HepG2 (cell line): ENCODE data around the gene ZKSCAN1. TPM values are rescaled to one million over a fixed set of nuclear protein-coding genes. Genes with fewer than 3 reads are reported as not detected.

ENCODE experiments used
- ATF6 ChIP-seq: sonication (generic); formaldehyde crosslinking; conservative IDR thresholded peaks from 2 replicates; pipeline ENCODE4 v1.4.0; 2020; ENCODE audit warnings: missing genetic modification reagents
- ELF3 ChIP-seq: IDR thresholded peaks from 2 replicates; pipeline ENCODE4 v1.6.1; 2016; ENCODE audit warnings: missing genetic modification reagents, missing compliant biosample characterization
- ELK4 ChIP-seq: sonication (generic); formaldehyde crosslinking; IDR thresholded peaks from 2 replicates; pipeline ENCODE4 v1.9.0; 2021; ENCODE audit warnings: missing genetic modification reagents, borderline replicate concordance
- GZF1 ChIP-seq: sonication (generic); formaldehyde crosslinking; IDR thresholded peaks from 2 replicates; pipeline ENCODE4 v1.5.1; 2020; ENCODE audit warnings: mild to moderate bottlenecking, missing genetic modification reagents
- HOXA3 ChIP-seq: sonication (generic); formaldehyde crosslinking; IDR thresholded peaks from 2 replicates; pipeline ENCODE4 v1.5.0; 2020; ENCODE audit warnings: missing genetic modification reagents
- HOXA9 ChIP-seq: sonication (generic); formaldehyde crosslinking; IDR thresholded peaks from 2 replicates; pipeline ENCODE4 v1.8.1; 2022; ENCODE audit warnings: missing genetic modification reagents, mild to moderate bottlenecking, moderate library complexity, borderline replicate concordance
- KDM5B ChIP-seq: sonication (generic); formaldehyde crosslinking; IDR thresholded peaks from 2 replicates; pipeline ENCODE4 v1.4.0; 2020; ENCODE audit warnings: missing genetic modification reagents, mild to moderate bottlenecking, borderline replicate concordance
- KMT2B ChIP-seq: IDR thresholded peaks from 2 replicates; pipeline ENCODE4 v1.6.1; 2016; ENCODE audit warnings: missing genetic modification reagents, missing compliant biosample characterization
- MTERF4 ChIP-seq: sonication (generic); formaldehyde crosslinking; IDR thresholded peaks from 2 replicates; pipeline ENCODE4 v1.8.0; 2023; ENCODE audit warnings: mild to moderate bottlenecking, missing genetic modification reagents
- NAIF1 ChIP-seq: sonication (generic); formaldehyde crosslinking; IDR thresholded peaks from 2 replicates; pipeline ENCODE4 v1.5.0; 2020; ENCODE audit warnings: mild to moderate bottlenecking, missing genetic modification reagents, borderline replicate concordance
- RARG ChIP-seq: sonication (generic); formaldehyde crosslinking; IDR thresholded peaks from 2 replicates; pipeline ENCODE4 v1.4.0; 2020; ENCODE audit warnings: low read depth, mild to moderate bottlenecking, missing genetic modification reagents
- SALL1 ChIP-seq: sonication (generic); formaldehyde crosslinking; IDR thresholded peaks from 2 replicates; pipeline ENCODE4 v1.8.0; 2022; ENCODE audit warnings: mild to moderate bottlenecking, missing genetic modification reagents
- SRSF9 ChIP-seq: fragments of 200-400 bp; formaldehyde crosslinking; IDR thresholded peaks from 2 replicates; pipeline ENCODE4 v1.6.1; 2018; ENCODE audit warnings: borderline replicate concordance, mild to moderate bottlenecking, low read depth, low read length; ENCODE audit not compliant: insufficient read depth, poor library complexity, severe bottlenecking
- TP53 ChIP-seq: sonication (generic); formaldehyde crosslinking; conservative IDR thresholded peaks from 2 replicates; pipeline ENCODE4 v1.4.0; 2020; ENCODE audit warnings: missing genetic modification reagents
- UBTF ChIP-seq: sonication (generic); formaldehyde crosslinking; IDR thresholded peaks from 2 replicates; pipeline ENCODE4 v1.4.0; 2020; ENCODE audit warnings: mild to moderate bottlenecking, missing genetic modification reagents
- ZBTB7B ChIP-seq: sonication (generic); formaldehyde crosslinking; IDR thresholded peaks from 2 replicates; pipeline ENCODE4 v1.4.0; 2020; ENCODE audit warnings: missing genetic modification reagents
- ZFX ChIP-seq: sonication (generic); formaldehyde crosslinking; IDR thresholded peaks from 2 replicates; pipeline ENCODE4 v1.4.0; 2020; ENCODE audit warnings: mild to moderate bottlenecking, low read depth, missing genetic modification reagents, moderate library complexity
- ZNF710 ChIP-seq: sonication (generic); formaldehyde crosslinking; IDR thresholded peaks from 2 replicates; pipeline ENCODE4 v1.5.0; 2020; ENCODE audit warnings: mild to moderate bottlenecking, missing genetic modification reagents, borderline replicate concordance
- ZNF878 ChIP-seq: sonication (generic); formaldehyde crosslinking; IDR thresholded peaks from 2 replicates; pipeline ENCODE4 v1.8.1; 2023; ENCODE audit warnings: mild to moderate bottlenecking, missing genetic modification reagents, moderate library complexity
- polyA plus RNA-seq, 8 experiments: library from polyadenylated mRNA; depleted of rRNA in 3 of 8; stranded (reverse) in 7 of 8; unstranded in 1 of 8; fragments of >200 nt; fragmentation: Illumina TruSeq in 4 of 8; extraction: Trizol in 4 of 8; gene quantifications; 2 replicates each; pipeline versions ENCODE4 v1.2.1 to v1.2.3, GENCODE V29; 2011 to 2016; ENCODE audit warnings: low read depth in 4 of 8, missing spikeins in 1 of 8, mixed read lengths in 1 of 8; ENCODE audit not compliant: insufficient read depth in 1 of 8
- total RNA-seq, 5 experiments: library from RNA; depleted of rRNA; stranded (reverse); fragments of >200 nt; fragmentation: Illumina TruSeq; extraction: Trizol; gene quantifications; 2 replicates each; pipeline ENCODE4 v1.2.3, GENCODE V29; 2016; ENCODE audit warnings: low read depth in 1 of 5

The ZKSCAN1 gene
- total and polyA plus RNA-seq, 2 of the 13 experiments (the other 11 are each of a cell fraction or from before 2014, with no cell fraction given): 46.4 to 60.6 TPM

- TF ChIP-seq HOXA3 (peak; percentile 93), KMT2B (peak; percentile 89), ZBTB7B (CRISPR knock-in tag) (no peak), ZNF878 (CRISPR knock-in tag) (no peak), GZF1 (CRISPR knock-in tag) (no peak), TP53 (CRISPR knock-in tag) (no peak), ATF6 (CRISPR knock-in tag) (no peak), MTERF4 (no peak), SRSF9 (no peak), ZNF710 (CRISPR knock-in tag) (no peak), HOXA9 (CRISPR knock-in tag) (no peak), RARG (no peak), ZFX (CRISPR knock-in tag) (peak; percentile 93), UBTF (peak; percentile 61; the same call in 1 of the 2 replicates), ELF3 (CRISPR knock-in tag) (peak; percentile 94), KDM5B (CRISPR knock-in tag) (peak; percentile 83; the same call in 1 of the 2 replicates), ELK4 (CRISPR knock-in tag) (peak; percentile 88; the same call in 1 of the 2 replicates), SALL1 (CRISPR knock-in tag) (peak; percentile 82; the same call in 1 of the 2 replicates), NAIF1 (CRISPR knock-in tag) (0 out of 2 replicates have a peak, but pooled peaks have one; percentile 49)
Observed at GRCh38 chr7:100015232-100016214, at the start of gene ZKSCAN1 (continued).
